Body of pancreas (tissue), 4 donors: Measurements from ENCODE around the gene FGF22. TPM values are rescaled to one million over a fixed set of nuclear protein-coding genes. Genes with fewer than 3 reads are reported as not detected.

ENCODE experiments used
- ATAC-seq: fragments of 150-250 bp; one replicate; pipeline ENCODE4 v1.9.1; 2016
- DNase-seq, 4 donors: peaks; one replicate each; pipeline ENCODE4 v3.0.0-alpha.2; 2019
- H3K27ac ChIP-seq, 4 donors: fragments of 200-600 bp; sonication (generic); 1 replicate in 3 of 4; 2 replicates in 1 of 4; pipeline versions ENCODE4 v1.5.1 to v1.6.1; 2016 to 2019; ENCODE audit warnings: mild to moderate bottlenecking in 1 of 4, mixed read lengths in 1 of 4, moderate library complexity in 1 of 4
- H3K27me3 ChIP-seq, 2 donors: fragments of 200-600 bp; sonication (generic); one replicate each; pipeline ENCODE4 v1.6.0; 2016; ENCODE audit warnings: mild to moderate bottlenecking in 1 of 2
- H3K36me3 ChIP-seq, 2 donors: fragments of 200-600 bp; sonication (generic); replicated peaks in 1 of 2; 2 replicates each; pipeline ENCODE4 v1.5.1; 2016; ENCODE audit warnings: low read depth in 2 of 2; ENCODE audit not compliant: insufficient read depth in 1 of 2
- H3K4me1 ChIP-seq: fragments of 200-600 bp; sonication (generic); one replicate; pipeline ENCODE4 v1.6.0; 2016
- H3K4me3 ChIP-seq, 2 donors: fragments of 200-600 bp; sonication (generic); 1 replicate in 1 of 2; 2 replicates in 1 of 2; pipeline ENCODE4 v1.5.1; 2016 to 2019
- H3K9me3 ChIP-seq, 3 donors: fragments of 200-600 bp; sonication (generic); 1 replicate in 2 of 3; 2 replicates in 1 of 3; pipeline ENCODE4 v1.5.1; 2016
- CTCF ChIP-seq, 7 experiments: fragments of 450-650 bp in 4 of 7; fragments of 200-600 bp in 3 of 7; sonication (generic) in 3 of 7; IDR thresholded peaks; one replicate each; pipeline ENCODE4 v1.5.1; 2016 to 2019; ENCODE audit warnings: antibody characterized with exemption in 7 of 7
- POLR2A ChIP-seq, 3 donors: fragments of 450-650 bp; IDR thresholded peaks; one replicate each; pipeline ENCODE4 v1.6.1; 2016; ENCODE audit warnings: antibody characterized with exemption in 3 of 3, mild to moderate bottlenecking in 2 of 3
- WGBS, 2 donors: methylation state at CpG; one replicate each; pipeline ENCODE4 v1.1.5; 2017; 5-methylcytosine and 5-hydroxymethylcytosine counted together
- intact Hi-C: fragments of 100-400 bp; cut with DNase I; formaldehyde crosslinking; loops from one replicate; pipeline ENCODE4 v1.15.1; 2023
- total RNA-seq, 2 donors: library from RNA; depleted of rRNA; stranded (reverse); fragments of >200 nt; gene quantifications; one replicate each; pipeline ENCODE4 v1.1.0, GENCODE V29; 2016

FGF22 gene
- total RNA-seq, 2 donors from 2014 or later = not detected

DNA sequence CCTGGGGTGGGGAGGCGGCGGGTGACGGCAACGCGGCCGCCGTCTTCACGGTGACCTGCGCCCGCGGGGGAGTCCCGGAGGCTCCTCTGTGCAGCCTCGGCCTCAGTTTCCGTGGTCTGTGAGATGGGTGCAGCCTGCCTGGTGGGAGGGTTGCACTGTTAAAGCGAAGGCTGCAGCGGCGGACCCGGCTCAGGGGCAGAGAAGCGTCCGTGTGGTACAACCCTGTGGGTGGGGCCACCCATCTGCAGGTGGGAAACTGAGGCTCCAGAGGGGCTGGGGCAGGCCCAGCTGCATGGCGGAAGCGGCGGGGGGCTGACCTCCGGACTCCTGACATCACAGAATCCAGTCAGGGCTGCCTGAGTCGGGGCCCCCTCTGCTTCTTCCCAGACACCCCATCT lies 481 bp downstream of the FGF22 start:
- no peak for ATAC-seq

DNA sequence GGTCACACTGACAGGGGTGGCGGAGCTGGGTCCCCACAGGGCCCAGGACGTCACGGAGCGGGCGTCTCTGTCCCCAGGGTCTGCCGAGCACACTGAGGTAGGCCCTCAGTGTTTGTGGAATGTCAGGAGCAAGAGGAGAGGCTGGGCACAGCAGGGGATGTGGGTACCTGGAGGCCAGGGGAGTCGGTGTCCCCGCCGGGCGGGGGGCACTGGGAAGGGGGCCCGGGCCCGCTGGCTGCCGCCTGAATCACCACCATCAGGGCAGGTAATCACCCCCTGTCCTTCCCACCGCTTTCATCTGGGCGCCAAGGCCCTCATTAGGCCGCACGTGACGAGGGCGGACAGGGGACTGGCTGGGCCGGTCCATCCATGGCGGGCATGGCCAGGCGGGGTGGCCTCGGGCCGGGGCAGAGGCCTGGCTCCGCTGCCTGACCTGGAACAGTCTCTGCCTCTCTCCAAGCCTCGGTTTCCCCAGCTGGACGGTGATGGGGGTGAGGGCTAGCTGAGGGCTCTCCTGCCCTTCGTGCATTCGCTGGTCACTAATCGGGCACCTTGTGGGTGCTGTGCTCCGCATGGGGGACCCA lies 1.0 kb downstream of the FGF22 start:
- Histone ChIP-seq H3K4me3 (no peak overlapping the region), H3K36me3 (no peaks in the 10 kb centered on the region), H3K4me1 (peaks cover 14% of the 10 kb centered on the region), H3K27me3 (no peaks in the 10 kb centered on the region), H3K27ac (no peak overlapping the region), H3K9me3 (no peaks in the 10 kb centered on the region)
- intact Hi-C loops = no loop called here
- TF ChIP-seq POLR2A (IDR thresholded peaks at IDR 0.05) = no peak
- no peak for TF ChIP-seq CTCF (IDR thresholded peaks at IDR 0.05)
- DNase-seq = no peak
- ATAC-seq = no peak
- WGBS, 2 donors = 86 to 90% methylated on average over 10 to 24 of the region's 31 CpGs

More for the DNA sequence above, 481 bp downstream of the FGF22 start:
- 52% methylated on average over 25 of the region's 25 CpGs; no CpG with 5 or more reads in 1 of the 2 donors for WGBS, 2 donors
- Histone ChIP-seq H3K36me3 (no peaks in the 10 kb centered on the region), H3K27me3 (no peaks in the 10 kb centered on the region), H3K4me1 (peaks cover 14% of the 10 kb centered on the region), H3K4me3 (no peak overlapping the region), H3K27ac (no peak overlapping the region), H3K9me3 (no peaks in the 10 kb centered on the region)
- DNase-seq = no peak
- intact Hi-C loops = no loop called here
- no peak for TF ChIP-seq POLR2A (IDR thresholded peaks at IDR 0.05)
- no peak for TF ChIP-seq CTCF (IDR thresholded peaks at IDR 0.05)

DNA sequence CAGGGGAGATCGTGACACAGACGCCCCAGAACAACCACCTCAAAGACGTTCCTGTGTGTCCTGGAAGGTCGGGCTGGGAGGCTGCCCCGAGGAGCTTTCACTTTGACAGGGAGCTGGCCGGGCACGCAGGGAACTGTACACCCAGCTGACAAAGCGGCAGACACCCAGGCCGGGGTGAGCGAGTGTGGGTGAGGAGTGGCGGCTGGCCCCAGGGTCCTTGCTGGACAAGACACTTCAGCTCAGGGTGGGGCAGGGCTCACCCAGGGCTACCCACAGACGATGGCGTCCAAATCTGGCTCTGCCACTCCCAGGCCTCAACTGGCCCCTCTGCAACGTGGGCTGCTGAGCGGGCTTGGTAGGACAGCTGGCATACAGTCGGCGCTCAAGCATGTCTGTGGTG lies 2.0 kb downstream of the FGF22 start:
- WGBS, 2 donors = 72 to 84% methylated on average over 11 to 14 of the region's 17 CpGs
- Histone ChIP-seq H3K27ac (no peak overlapping the region), H3K9me3 (no peaks in the 10 kb centered on the region), H3K27me3 (no peaks in the 10 kb centered on the region), H3K4me1 (peaks cover 14% of the 10 kb centered on the region), H3K4me3 (no peak overlapping the region), H3K36me3 (no peaks in the 10 kb centered on the region)
- no peak for DNase-seq
- TF ChIP-seq POLR2A (IDR thresholded peaks at IDR 0.05) (no peak), CTCF (IDR thresholded peaks at IDR 0.05) (no peak)
- intact Hi-C loops = no loop called here
- no peak for ATAC-seq

- Histone ChIP-seq H3K4me3 (no peak overlapping the region), H3K36me3 (peaks cover 0 to 6% of the 10 kb centered on the region in 2 donors), H3K27me3 (no peaks in the 10 kb centered on the region), H3K27ac (no peak overlapping the region), H3K9me3 (no peaks in the 10 kb centered on the region), H3K4me1 (peaks cover 14% of the 10 kb centered on the region)
- TF ChIP-seq POLR2A (IDR thresholded peaks at IDR 0.05) = no peak
- no peak for TF ChIP-seq CTCF (IDR thresholded peaks at IDR 0.05)
- DNase-seq (no peak), ATAC-seq (no peak)
- 78 to 86% methylated on average over 17 to 51 of the region's 70 CpGs for WGBS, 2 donors
- intact Hi-C loops = no loop called here
These were observed 3.4 kb downstream of the FGF22 start for GRCh38 chr19:642767-643727.
